ENCODE results near the gene LHX2.
"Not testable (repeated sequence)": the region's sequence is repeated elsewhere in the genome, so short reads cannot be mapped to it uniquely, and the experiment has no call there.

Gene LHX2

GRCh38 chr9:123974471-123974870 is 37.1 kb upstream of the LHX2 start:
- ChIA-PET POLR2A (no interaction called here), CTCF (interaction anchor here (0.7 to 1.1 kb wide), 2 partner anchors 23 to 33 kb away, joined by 3 read pairs; no protein-coding TSS in a partner anchor)
- DNase-seq (ENCODE audit: extremely low spot score) = no peak
- TF ChIP-seq CTCF (IDR thresholded peaks at IDR 0.05; ENCODE audit: control extremely low read depth, extremely low read depth, low read depth, missing control alignments) = no peak

- ChIA-PET CTCF (interaction anchor here (1.0 kb wide), 1 partner anchor 66 kb away, joined by 5 read pairs; no protein-coding TSS in a partner anchor), POLR2A (no interaction called here)
- no peak for DNase-seq (ENCODE audit: extremely low spot score)
- TF ChIP-seq CTCF (IDR thresholded peaks at IDR 0.05; ENCODE audit: control extremely low read depth, extremely low read depth, low read depth, missing control alignments) = no peak
Measured at GRCh38 chr9:123975871-123976270, 35.7 kb upstream of the LHX2 start.

- CTCF ChIA-PET; POLR2A ChIA-PET; DNase-seq (ENCODE audit: extremely low spot score): not testable (repeated sequence)
Measured at GRCh38 chr9:123976579-123976978, 35.0 kb upstream of the LHX2 start.

GRCh38 chr9:123978981-123979380 is 32.6 kb upstream of the LHX2 start:
- ChIA-PET POLR2A (interaction anchor here (0.7 kb wide), 1 partner anchor 49 kb away, joined by 3 read pairs; no protein-coding TSS in a partner anchor), CTCF (no interaction called here)
- DNase-seq (ENCODE audit: extremely low spot score) = no peak

GRCh38 chr9:123982535-123982934 is 29.0 kb upstream of the LHX2 start:
- POLR2A ChIA-PET = no interaction called here
- CTCF ChIA-PET = interaction anchor here (2.0 kb wide), 1 partner anchor 15 kb away, joined by 4 read pairs; no protein-coding TSS in a partner anchor
- TF ChIP-seq CTCF (IDR thresholded peaks at IDR 0.05; ENCODE audit: control extremely low read depth, extremely low read depth, low read depth, missing control alignments) = no peak
- no peak for DNase-seq (ENCODE audit: extremely low spot score)

More at GRCh38 chr9:123978981-123979380, 32.6 kb upstream of the LHX2 start:
- no peak for TF ChIP-seq CTCF (IDR thresholded peaks at IDR 0.05; ENCODE audit: control extremely low read depth, extremely low read depth, low read depth, missing control alignments)

- POLR2A ChIA-PET = no interaction called here
- CTCF ChIA-PET = interaction anchor here (2.0 to 2.5 kb wide), 2 partner anchors 14 to 22 kb away, joined by 4 to 7 read pairs; no protein-coding TSS in a partner anchor
- TF ChIP-seq CTCF (IDR thresholded peaks at IDR 0.05; ENCODE audit: control extremely low read depth, extremely low read depth, low read depth, missing control alignments) = no peak
- DNase-seq (ENCODE audit: extremely low spot score) = no peak
Measured at GRCh38 chr9:123983047-123983446, 28.5 kb upstream of the LHX2 start.

GRCh38 chr9:123984802-123985201 is 26.8 kb upstream of the LHX2 start:
- ChIA-PET CTCF (interaction anchor here (1.4 to 2.5 kb wide), 3 partner anchors 12 to 24 kb away, joined by 3 to 7 read pairs (median 5); no protein-coding TSS in a partner anchor), POLR2A (no interaction called here)
- DNase-seq (ENCODE audit: extremely low spot score) = no peak
- no peak for TF ChIP-seq CTCF (IDR thresholded peaks at IDR 0.05; ENCODE audit: control extremely low read depth, extremely low read depth, low read depth, missing control alignments)
